GM19455 (cell line): Measurements from ENCODE around the gene PSTPIP1.

ENCODE experiments used
- ATAC-seq: cut with Tn5 transposase; IDR thresholded peaks from one replicate; pipeline ENCODE4 v1.9.1; 2021; ENCODE audit not compliant: unreplicated experiment

PSTPIP1 gene

GRCh38 chr15:77017761-77018720 lies 23.1 kb downstream of the PSTPIP1 start:
- no peak for ATAC-seq

DNA sequence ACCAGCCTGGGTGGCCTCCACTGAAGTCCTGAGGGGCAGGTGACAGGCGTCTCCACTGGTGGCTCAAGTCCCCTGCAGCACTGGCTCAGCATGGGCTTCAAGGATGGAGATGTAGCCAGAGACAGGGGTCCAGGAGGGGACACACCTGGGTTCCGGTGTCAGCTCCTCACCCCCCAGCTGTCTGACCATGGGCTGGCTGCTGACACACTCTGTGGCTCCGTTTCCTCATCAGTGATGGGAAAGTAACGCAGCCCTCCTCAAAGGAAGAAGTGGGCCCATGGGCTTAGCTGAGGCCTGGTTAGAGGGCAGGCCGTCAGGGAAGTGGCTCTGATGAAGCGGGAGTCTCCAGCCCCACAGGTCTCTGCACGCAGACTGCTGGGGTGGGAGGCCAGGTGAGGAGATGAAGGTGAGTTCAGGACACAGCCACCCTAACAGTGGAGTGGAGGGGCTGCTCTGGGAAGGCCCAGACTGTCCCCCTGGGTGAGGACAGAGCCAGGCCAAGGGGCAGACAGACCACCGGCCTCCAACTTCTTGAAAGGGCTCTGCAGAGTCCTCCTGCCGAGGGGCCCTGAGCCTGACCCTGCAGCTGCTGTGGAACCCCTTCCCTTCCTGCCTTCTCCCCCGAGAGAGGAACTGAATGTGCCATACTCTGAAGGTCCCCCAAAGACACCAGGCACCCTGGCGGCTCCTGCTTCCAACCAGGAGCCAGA lies 24.0 kb downstream of the PSTPIP1 start:
- ATAC-seq, result no peak

DNA sequence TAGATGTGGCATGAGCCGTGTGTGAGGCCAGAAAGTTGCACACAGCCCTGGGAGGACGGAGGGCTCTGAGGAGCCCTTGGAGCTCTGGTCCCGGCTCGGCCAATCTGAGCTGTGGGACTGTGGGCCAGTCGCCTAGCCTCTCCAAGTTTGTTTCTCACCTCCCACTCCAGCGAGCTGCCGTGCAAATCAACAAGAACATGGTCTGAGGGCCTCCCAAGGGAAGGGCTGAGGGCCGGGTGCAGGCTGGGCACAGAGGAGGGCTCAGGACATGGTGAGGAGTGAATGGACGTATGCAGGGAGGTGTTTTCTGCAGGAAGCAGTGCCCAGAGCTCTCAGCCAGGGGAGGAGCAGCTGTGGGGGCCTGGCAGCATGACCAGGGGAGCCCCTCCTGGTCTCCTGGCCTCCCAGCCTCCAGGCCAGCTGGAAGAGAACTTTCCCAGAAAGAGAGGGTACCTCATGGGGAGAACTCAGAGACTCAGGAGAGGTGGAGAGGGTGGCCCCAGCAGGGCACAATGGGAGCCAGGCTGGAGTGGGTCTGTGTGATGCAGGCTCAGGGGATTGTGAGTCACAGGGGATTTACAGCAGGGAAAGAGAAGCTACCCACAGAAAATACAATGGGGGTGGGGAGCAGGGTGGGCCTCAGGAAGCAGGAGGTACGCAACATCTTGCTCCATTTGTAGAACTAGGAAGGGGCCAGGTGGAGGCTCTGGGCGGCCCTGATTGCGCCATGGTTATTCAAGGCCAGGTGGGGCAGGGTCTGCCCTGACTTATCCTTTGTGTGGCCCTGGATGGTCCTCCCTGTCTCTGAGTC lies 24.8 kb downstream of the PSTPIP1 start:
- no peak for ATAC-seq

GRCh38 chr15:77020348-77021087 lies 25.6 kb downstream of the PSTPIP1 start:
- ATAC-seq, result no peak

DNA sequence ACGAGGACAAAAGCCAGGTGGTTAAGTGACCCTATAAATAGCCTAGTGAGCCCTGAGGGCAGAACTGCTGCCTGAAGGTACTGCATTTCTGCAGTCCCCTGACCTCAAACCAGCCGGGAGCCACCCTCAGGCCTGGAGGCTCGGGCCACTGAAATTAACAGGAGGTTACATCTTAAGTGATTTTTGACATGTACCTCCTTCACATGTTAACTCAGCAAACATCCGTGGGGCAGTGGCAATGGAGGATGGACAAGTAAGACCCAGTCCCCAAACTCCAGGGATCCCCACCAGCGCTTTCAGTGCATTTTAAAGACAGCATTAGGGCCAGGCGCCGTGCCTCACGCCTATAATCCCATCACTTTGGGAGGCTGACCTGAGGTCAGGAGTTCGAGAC lies 26.2 kb downstream of the PSTPIP1 start:
- no peak for ATAC-seq

GRCh38 chr15:77021803-77022381 lies 27.0 kb downstream of the PSTPIP1 start:
- ATAC-seq, result no peak

- ATAC-seq, result no peak
These were observed 28.0 kb downstream of the PSTPIP1 start for GRCh38 chr15:77022646-77023575.

GRCh38 chr15:77023576-77024272 lies 28.8 kb downstream of the PSTPIP1 start:
- no peak for ATAC-seq

DNA sequence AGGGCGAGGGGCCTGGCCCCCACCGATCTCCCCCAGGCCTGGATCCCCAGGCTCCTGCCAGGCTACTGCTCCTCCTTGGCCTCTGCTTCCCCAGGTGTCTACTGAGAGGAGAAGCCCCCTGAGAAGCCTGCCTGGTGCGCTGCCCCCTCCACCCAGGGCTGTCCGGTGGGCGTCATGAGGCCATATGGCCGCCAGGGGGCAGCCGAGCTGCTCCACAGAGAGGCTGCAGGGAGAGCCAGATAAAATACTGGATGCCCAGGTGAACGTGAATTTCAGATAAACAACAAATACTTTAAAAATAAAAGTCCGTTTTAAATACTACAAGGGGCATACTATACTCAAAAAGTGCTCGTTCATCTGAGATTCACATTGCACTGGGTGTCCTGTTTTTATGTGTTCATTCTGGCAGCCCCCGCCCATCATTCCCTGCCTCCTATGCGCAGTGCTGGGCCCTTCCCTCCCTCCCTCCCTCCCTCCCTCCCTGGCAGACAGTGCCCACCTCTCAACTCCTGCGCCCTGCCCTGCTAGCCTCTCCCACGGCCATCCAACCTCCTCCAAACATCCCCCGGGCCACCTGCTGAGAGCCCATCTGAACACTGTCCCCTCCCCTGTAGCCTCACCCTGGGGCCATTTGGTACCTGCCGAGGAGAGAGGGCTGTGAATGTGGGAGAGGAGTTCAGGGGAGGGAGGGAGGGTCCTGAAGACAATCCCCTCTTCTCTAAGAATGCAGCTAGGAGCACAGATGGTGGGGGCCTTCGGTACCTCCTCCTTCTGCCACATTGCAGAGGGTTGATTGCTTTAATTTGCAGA lies 29.6 kb downstream of the PSTPIP1 start:
- ATAC-seq, result no peak

DNA sequence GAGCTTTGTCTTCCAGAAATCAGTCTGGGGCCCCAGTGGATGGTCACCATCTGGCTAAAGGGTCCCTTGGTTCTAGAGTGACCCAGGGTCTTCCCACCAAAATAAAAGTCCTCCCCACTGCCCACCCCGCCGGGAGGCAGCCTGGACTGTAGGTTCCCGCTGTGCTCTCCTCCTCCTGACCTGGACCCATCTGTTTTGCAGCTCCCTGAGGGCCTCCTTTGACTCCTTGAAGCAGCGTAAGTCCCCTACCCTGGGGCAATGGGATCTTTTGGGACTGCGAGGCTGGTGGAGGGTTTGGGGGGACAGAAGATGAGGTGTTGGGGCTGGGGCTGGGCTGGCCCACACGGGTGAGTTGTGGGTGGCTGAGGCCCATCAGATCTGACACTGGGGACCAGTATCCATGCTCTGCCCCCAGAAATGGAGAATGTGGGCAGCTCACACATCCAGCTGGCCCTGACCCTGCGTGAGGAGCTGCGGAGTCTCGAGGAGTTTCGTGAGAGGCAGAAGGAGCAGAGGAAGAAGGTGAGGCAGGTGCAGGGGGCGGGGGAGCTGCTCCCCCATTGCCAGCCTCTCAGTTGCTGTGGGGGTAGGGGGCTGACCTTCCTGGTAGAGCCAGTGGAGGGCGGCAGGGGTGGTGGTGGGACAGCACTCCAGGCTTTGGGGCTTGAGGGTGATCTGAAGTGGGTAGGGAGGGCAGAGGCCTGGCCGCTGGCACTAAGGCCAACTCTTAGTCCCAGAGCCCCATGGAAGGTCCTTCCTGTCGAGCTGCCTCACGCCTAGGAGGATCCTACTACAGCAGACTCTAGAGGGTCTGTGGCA lies 30.4 kb downstream of the PSTPIP1 start:
- ATAC-seq, result no peak

DNA sequence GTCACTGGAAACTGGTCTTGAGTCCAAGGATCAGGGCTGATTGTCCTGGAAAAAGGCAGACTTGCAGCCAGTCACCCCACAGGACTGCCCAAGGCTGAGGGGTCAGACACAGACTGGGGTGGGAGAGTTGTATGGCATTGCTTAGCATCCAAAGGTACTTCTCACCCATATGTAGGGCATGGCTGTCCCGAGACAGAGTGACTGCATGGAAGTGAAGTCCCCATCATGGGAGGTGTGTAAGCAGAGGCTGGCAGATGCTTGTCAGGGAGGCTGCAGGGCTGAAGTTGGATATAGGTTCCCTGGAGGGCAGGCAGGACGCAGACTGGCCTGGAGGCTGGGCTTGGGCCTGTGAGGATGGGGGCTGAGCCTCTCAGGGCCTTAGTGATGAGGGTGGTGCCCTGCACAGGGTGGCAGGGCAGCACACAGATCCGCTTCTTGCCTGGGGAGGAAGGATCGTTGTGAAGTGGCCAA lies 31.1 kb downstream of the PSTPIP1 start:
- ATAC-seq, result no peak

GRCh38 chr15:77026501-77027110 lies 31.7 kb downstream of the PSTPIP1 start:
- no peak for ATAC-seq

- ATAC-seq, result no peak
These were observed 32.3 kb downstream of the PSTPIP1 start for GRCh38 chr15:77027111-77027696.

- ATAC-seq, result no peak
These were observed 32.9 kb downstream of the PSTPIP1 start for GRCh38 chr15:77027697-77028450.

GRCh38 chr15:77028451-77029165 lies 33.7 kb downstream of the PSTPIP1 start:
- no peak for ATAC-seq
